Hepatocyte (in vitro differentiated cells): Measurements from ENCODE around the gene TLNRD1. TPM values are rescaled to one million over a fixed set of nuclear protein-coding genes. Genes with fewer than 3 reads are reported as not detected.
"Not testable (repeated sequence)": the region's sequence is repeated elsewhere in the genome, so short reads cannot be mapped to it uniquely, and the experiment has no call there.

ENCODE experiments used
- DNase-seq: peaks from one replicate; pipeline ENCODE4 v3.0.0-alpha.2; 2016; ENCODE audit warnings: low spot score
- H2AFZ ChIP-seq: fragments of 200-600 bp; sonication (generic); 2 replicates; pipeline ENCODE4 v1.6.0; 2016; ENCODE audit warnings: antibody characterized with exemption, mild to moderate bottlenecking
- H3K27ac ChIP-seq: fragments of 200-600 bp; sonication (generic); 2 replicates; pipeline ENCODE4 v1.5.1; 2016; ENCODE audit warnings: mild to moderate bottlenecking
- H3K27me3 ChIP-seq: fragments of 200-600 bp; sonication (generic); 2 replicates; pipeline ENCODE4 v1.6.1; 2016
- H3K36me3 ChIP-seq: fragments of 200-600 bp; sonication (generic); replicated peaks from 2 replicates; pipeline ENCODE4 v1.5.1; 2016; ENCODE audit warnings: low read depth; ENCODE audit not compliant: insufficient read depth
- H3K4me1 ChIP-seq: fragments of 200-600 bp; sonication (generic); 2 replicates; pipeline ENCODE4 v1.5.1; 2016; ENCODE audit warnings: mild to moderate bottlenecking, moderate library complexity; ENCODE audit not compliant: insufficient read depth
- H3K4me2 ChIP-seq: fragments of 200-600 bp; sonication (generic); 2 replicates; pipeline ENCODE4 v1.6.0; 2016
- H3K4me3 ChIP-seq: fragments of 200-600 bp; sonication (generic); 2 replicates; pipeline ENCODE4 v1.5.1; 2016; ENCODE audit warnings: mild to moderate bottlenecking
- H3K79me2 ChIP-seq: fragments of 200-600 bp; sonication (generic); 2 replicates; pipeline ENCODE4 v1.6.0; 2017; ENCODE audit warnings: mild to moderate bottlenecking
- H3K9me2 ChIP-seq: fragments of 200-600 bp; sonication (generic); replicated peaks from 2 replicates; pipeline ENCODE4 v1.6.0; 2017; ENCODE audit warnings: mild to moderate bottlenecking; ENCODE audit not compliant: insufficient read depth
- H3K9me3 ChIP-seq: fragments of 200-600 bp; sonication (generic); 2 replicates; pipeline ENCODE4 v1.5.1; 2016; ENCODE audit warnings: low read depth, mild to moderate bottlenecking
- H4K20me1 ChIP-seq: fragments of 200-600 bp; sonication (generic); 2 replicates; pipeline ENCODE4 v1.6.0; 2016; ENCODE audit warnings: mild to moderate bottlenecking; ENCODE audit not compliant: insufficient read depth, poor library complexity, severe bottlenecking
- EZH2 ChIP-seq: fragments of 200-600 bp; sonication (generic); IDR thresholded peaks from 2 replicates; pipeline ENCODE4 v1.6.1; 2016; ENCODE audit warnings: antibody characterized with exemption, mild to moderate bottlenecking, borderline replicate concordance
- EZH2phosphoT487 ChIP-seq: fragments of 200-600 bp; sonication (generic); IDR thresholded peaks from one replicate; pipeline ENCODE4 v1.6.1; 2018; ENCODE audit warnings: antibody characterized with exemption, mild to moderate bottlenecking, low read depth, moderate library complexity; ENCODE audit not compliant: unreplicated experiment, severe bottlenecking
- WGBS: methylation state at CpG from one replicate; pipeline ENCODE4 v1.1.6; 2016; ENCODE audit warnings: low lambda C conversion rate; ENCODE audit errors: missing lambda C conversion rate; 5-methylcytosine and 5-hydroxymethylcytosine counted together
- polyA plus RNA-seq: library from polyadenylated mRNA; unstranded; fragments of >200 nt; fragmentation: Nextera tagmentation; extraction: Ambion mirVana; gene quantifications from 2 replicates; pipeline ENCODE4 v1.2.1, GENCODE V29; 2016
- total RNA-seq: library from RNA; depleted of rRNA; stranded (reverse); fragments of >200 nt; gene quantifications from 2 replicates; pipeline ENCODE4 v1.2.3, GENCODE V29; 2014
- TF ChIP-seq, protein P1 (sequence below): fragments of 200-600 bp; sonication (generic); IDR thresholded peaks from 2 replicates; pipeline ENCODE4 v1.5.1; 2016; ENCODE audit warnings: antibody characterized with exemption, mild to moderate bottlenecking; ENCODE audit not compliant: poor library complexity

The TLNRD1 gene
- total and polyA plus RNA-seq, 2 experiments from 2014 or later, result 10.3 to 15.6 TPM

DNA sequence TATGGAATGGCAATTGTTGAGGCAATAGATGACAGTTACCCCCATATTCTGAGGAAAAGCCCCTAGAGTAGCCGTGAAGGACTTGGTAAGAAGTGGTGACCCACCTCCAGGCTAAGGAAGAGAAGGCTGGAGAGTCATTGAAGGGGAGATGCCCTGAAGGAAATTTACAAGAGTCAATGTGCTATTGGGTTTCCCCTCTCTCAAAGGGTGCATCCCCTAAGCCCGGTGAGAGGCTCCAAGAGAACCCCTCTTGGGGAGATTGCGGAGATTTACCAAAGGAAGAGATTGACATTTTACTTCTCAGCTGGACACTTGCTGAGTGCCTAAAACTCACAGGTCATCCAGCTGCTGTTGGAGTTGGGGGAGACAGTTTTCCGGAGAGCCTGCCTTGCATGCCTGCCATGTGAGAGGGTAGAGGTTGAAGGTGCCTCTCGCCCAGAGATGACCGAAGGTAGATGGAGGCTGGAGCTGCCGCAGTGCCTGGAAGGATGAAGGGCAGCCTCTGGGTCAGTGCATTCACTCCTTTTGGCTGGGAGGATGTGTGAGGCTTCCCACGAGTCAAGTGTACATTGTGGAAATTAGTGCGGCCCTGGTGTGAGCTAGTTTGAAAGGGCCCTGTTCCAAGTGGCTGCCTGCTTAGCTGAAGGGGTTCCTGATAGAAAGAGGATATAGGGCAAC lies 41.8 kb upstream of the TLNRD1 start:
- Histone ChIP-seq H3K79me2 (no peaks in the 10 kb centered on the region), H3K36me3 (no peaks in the 10 kb centered on the region), H3K9me3 (no peaks in the 10 kb centered on the region), H3K4me3 (no peak overlapping the region), H2AFZ (no peak overlapping the region), H4K20me1 (no peaks in the 10 kb centered on the region), H3K27ac (no peak overlapping the region), H3K9me2 (no peaks in the 10 kb centered on the region), H3K4me2 (no peak overlapping the region), H3K27me3 (no peaks in the 10 kb centered on the region), H3K4me1 (no peaks in the 10 kb centered on the region)
- TF ChIP-seq, protein P1, sequence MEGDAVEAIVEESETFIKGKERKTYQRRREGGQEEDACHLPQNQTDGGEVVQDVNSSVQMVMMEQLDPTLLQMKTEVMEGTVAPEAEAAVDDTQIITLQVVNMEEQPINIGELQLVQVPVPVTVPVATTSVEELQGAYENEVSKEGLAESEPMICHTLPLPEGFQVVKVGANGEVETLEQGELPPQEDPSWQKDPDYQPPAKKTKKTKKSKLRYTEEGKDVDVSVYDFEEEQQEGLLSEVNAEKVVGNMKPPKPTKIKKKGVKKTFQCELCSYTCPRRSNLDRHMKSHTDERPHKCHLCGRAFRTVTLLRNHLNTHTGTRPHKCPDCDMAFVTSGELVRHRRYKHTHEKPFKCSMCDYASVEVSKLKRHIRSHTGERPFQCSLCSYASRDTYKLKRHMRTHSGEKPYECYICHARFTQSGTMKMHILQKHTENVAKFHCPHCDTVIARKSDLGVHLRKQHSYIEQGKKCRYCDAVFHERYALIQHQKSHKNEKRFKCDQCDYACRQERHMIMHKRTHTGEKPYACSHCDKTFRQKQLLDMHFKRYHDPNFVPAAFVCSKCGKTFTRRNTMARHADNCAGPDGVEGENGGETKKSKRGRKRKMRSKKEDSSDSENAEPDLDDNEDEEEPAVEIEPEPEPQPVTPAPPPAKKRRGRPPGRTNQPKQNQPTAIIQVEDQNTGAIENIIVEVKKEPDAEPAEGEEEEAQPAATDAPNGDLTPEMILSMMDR, result no peak
- no peak for TF ChIP-seq EZH2
- TF ChIP-seq EZH2phosphoT487, result no peak
- WGBS, result 97% methylated on average over 9 of the region's 9 CpGs
- DNase-seq, result no peak

DNA sequence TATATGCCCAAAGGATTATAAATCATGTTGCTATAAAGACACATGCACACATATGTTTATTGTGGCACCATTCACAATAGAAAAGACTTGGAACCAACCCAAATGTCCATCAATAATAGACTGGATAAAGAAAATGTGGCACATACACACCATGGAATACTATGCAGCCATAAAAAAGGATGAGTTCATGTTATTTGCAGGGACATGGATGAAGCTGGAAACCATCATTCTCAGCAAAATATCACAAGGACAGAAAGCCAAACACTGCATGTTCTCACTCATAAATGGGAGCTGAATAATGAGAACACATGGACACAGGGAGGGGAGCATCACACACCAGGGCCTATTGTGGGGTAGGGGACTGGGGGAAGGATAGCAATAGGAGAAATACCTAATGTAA lies 35.3 kb upstream of the TLNRD1 start:
- not testable (repeated sequence) for H3K27me3 ChIP-seq

DNA sequence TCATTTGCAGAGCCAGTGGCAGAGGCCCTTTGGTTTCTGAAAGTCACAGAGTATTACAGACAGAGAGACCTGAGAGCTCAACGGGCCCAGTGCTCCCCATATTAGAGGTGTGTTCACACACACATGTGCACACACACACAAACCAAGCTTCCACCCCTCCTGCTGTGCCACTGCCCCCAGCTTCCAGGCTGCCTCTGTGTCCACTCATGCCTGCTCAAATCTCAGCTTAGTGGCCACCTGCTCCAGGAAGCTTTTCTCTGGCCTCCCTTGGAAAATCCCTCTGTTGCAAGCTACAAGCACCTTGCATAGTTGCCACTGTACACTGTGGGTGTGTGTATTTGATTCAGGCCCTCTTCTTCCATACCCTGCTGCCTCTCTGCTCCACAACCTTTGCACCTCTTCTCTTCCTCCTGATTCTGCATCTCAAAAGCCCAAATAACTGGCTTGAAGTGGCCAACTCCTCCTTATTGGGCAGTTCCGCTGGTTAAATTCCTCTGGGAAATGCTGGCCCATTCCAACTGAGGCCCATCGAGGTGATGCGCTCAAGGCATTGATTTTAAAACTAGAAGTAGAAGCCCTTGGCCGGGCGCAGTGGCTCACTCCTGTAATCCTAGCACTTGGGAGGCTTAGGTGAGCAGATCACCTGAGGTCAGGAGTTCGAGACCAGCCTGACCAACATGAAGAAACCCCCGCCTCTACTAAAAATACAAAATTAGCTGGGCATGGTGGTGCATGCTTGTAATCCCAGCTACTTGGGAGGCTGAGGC lies 34.1 kb upstream of the TLNRD1 start:
- no peaks in the 10 kb centered on the region for H3K4me1 ChIP-seq
- no peaks in the 10 kb centered on the region for H3K9me3 ChIP-seq
- no peaks in the 10 kb centered on the region for H3K27me3 ChIP-seq
- no peaks in the 10 kb centered on the region for H4K20me1 ChIP-seq
- no peaks in the 10 kb centered on the region for H3K9me2 ChIP-seq
- H3K79me2 ChIP-seq, result no peaks in the 10 kb centered on the region
- 92% methylated on average over 8 of the region's 8 CpGs for WGBS
- TF ChIP-seq EZH2phosphoT487 (no peak), EZH2 (no peak)
- TF ChIP-seq, protein P1, result no peak
- H2AFZ ChIP-seq, result no peak overlapping the region
- H3K4me3 ChIP-seq, result no peak overlapping the region
- DNase-seq, result no peak
- no peaks in the 10 kb centered on the region for H3K36me3 ChIP-seq
- H3K4me2 ChIP-seq, result no peak overlapping the region
- no peak overlapping the region for H3K27ac ChIP-seq

More for the DNA sequence above, 35.3 kb upstream of the TLNRD1 start:
- H3K79me2 ChIP-seq, H3K9me3 ChIP-seq, DNase-seq, H3K27ac ChIP-seq, H2AFZ ChIP-seq, H3K9me2 ChIP-seq, H4K20me1 ChIP-seq, H3K4me1 ChIP-seq, H3K4me2 ChIP-seq, H3K4me3 ChIP-seq, H3K36me3 ChIP-seq: not testable (repeated sequence)

DNA sequence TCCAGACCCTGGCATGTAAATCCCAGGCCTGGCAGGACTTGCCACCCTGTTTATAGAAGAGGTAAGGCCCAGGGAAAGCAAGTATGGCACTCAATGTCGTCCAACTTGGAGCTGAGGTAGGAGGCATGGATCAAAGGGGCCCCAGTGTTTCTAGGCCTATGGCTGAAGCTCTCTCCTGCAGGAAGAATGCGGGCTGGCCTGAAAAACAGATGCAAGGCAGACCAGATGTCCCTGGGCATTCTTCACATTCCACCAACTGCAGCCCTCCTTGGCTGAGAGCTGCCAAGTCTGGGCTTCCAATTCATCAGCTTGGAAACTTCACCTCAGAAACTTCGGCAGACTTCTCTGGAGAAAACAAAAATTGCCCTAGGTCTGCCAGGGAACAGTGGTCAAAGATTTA lies 33.3 kb upstream of the TLNRD1 start:
- Histone ChIP-seq H3K9me2 (no peaks in the 10 kb centered on the region), H3K79me2 (no peaks in the 10 kb centered on the region), H3K27me3 (no peaks in the 10 kb centered on the region), H3K4me3 (no peak overlapping the region), H3K4me1 (no peaks in the 10 kb centered on the region), H3K27ac (no peak overlapping the region), H2AFZ (no peak overlapping the region), H3K4me2 (no peak overlapping the region), H3K9me3 (no peaks in the 10 kb centered on the region), H4K20me1 (no peaks in the 10 kb centered on the region), H3K36me3 (no peaks in the 10 kb centered on the region)
- peak; percentile 46 for DNase-seq
- TF ChIP-seq EZH2phosphoT487 (no peak), EZH2 (no peak)
- TF ChIP-seq, protein P1, result no peak
- 30% methylated on average over 3 of the region's 3 CpGs for WGBS
